Omental fat pad (tissue), 4 donors: ENCODE measurements around the gene AVL9. TPM values are rescaled to one million over a fixed set of nuclear protein-coding genes. Genes with fewer than 3 reads are reported as not detected.
"Not testable (repeated sequence)": the region's sequence is repeated elsewhere in the genome, so short reads cannot be mapped to it uniquely, and the experiment has no call there.

ENCODE experiments used
- ATAC-seq: fragments of 150-250 bp; one replicate; pipeline ENCODE4 v1.9.1; 2016; ENCODE audit warnings: mild to moderate bottlenecking, moderate library complexity; ENCODE audit not compliant: low FRiP score
- DNase-seq: peaks from one replicate; pipeline ENCODE4 v3.0.0-alpha.2; 2019; ENCODE audit warnings: low spot score
- CTCF ChIP-seq, 3 donors: fragments of 450-650 bp; IDR thresholded peaks; one replicate each; pipeline ENCODE4 v1.5.1; 2016 to 2017; ENCODE audit warnings: antibody characterized with exemption in 3 of 3, mild to moderate bottlenecking in 3 of 3, moderate library complexity in 2 of 3
- total RNA-seq, 4 donors: library from RNA; depleted of rRNA; stranded (reverse); fragments of >200 nt; gene quantifications; one replicate each; pipeline ENCODE4 v1.1.0, GENCODE V29; 2016

Gene AVL9
- total RNA-seq, 4 donors from 2014 or later, result 20.7 to 42.2 (median 29.2) TPM

GRCh38 chr7:32594965-32595490 is 99.7 kb downstream of the AVL9 start:
- DNase-seq, result no peak
- ATAC-seq, result no peak
- TF ChIP-seq CTCF (IDR thresholded peaks at IDR 0.05), result no peak

- not testable (repeated sequence) for ATAC-seq, DNase-seq
Observed at GRCh38 chr7:32601196-32601595, 105.9 kb downstream of the AVL9 start.

- TF ChIP-seq CTCF (IDR thresholded peaks at IDR 0.05), result no peak
- ATAC-seq, result no peak
- no peak for DNase-seq
Observed at GRCh38 chr7:32602470-32602869, 107.2 kb downstream of the AVL9 start.

GRCh38 chr7:32603492-32603891 is 108.2 kb downstream of the AVL9 start:
- not testable (repeated sequence) for DNase-seq, ATAC-seq

- not testable (repeated sequence) for ATAC-seq, DNase-seq
Observed at GRCh38 chr7:32604047-32604446, 108.8 kb downstream of the AVL9 start.

GRCh38 chr7:32605032-32605431 is 109.7 kb downstream of the AVL9 start:
- no peak for ATAC-seq
- TF ChIP-seq CTCF (IDR thresholded peaks at IDR 0.05), result no peak
- no peak for DNase-seq

- no peak for TF ChIP-seq CTCF (IDR thresholded peaks at IDR 0.05)
- ATAC-seq (no peak), DNase-seq (no peak)
Observed at GRCh38 chr7:32609463-32609862, 114.2 kb downstream of the AVL9 start.

- ATAC-seq (no peak), DNase-seq (no peak)
- no peak for TF ChIP-seq CTCF (IDR thresholded peaks at IDR 0.05)
Observed at GRCh38 chr7:32611201-32612099, 116.2 kb downstream of the AVL9 start.
